Activated gamma-delta T cell treated with anti-CD3 and anti-CD28 coated beads, Interleukin-2, amount 50 U/mL, for 16 hours (primary cell): Measurements from ENCODE around the gene METAP1D.
"Not testable (repeated sequence)": the region's sequence is repeated elsewhere in the genome, so short reads cannot be mapped to it uniquely, and the experiment has no call there.

Experiments
- DNase-seq: peaks from one replicate; pipeline ENCODE4 v3.0.0-alpha.2; 2020; ENCODE audit warnings: low read depth

METAP1D gene

GRCh38 chr2:171999604-172000469 lies at the start of gene METAP1D:
TSS of gene METAP1D (plus strand) at chr2:171999953. CDS start at chr2:171999970, 17 bp downstream.
- DNase-seq, result peak; percentile 75

DNA sequence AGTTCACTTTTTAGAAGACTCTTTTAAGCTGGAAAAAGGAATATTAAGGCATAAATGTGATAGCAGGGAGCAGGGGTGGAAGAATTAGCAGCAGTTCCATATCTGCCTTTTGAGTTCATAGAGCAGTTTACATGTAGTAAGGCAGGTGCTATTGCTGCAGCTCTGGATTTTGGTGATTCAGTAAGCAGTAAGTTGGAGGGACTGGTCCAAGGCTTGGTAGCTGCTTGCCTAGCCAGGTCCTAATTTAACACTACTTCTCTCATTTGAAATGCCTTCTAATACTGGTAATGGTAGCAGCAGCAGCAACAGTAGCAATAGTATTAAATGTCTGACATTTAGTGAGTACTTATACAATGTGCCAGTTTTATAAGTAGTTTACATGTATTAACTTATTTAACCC lies 47.5 kb upstream of the METAP1D start:
- no peak for DNase-seq

GRCh38 chr2:171952748-171953147 lies 47.0 kb upstream of the METAP1D start:
- DNase-seq, result no peak

DNA sequence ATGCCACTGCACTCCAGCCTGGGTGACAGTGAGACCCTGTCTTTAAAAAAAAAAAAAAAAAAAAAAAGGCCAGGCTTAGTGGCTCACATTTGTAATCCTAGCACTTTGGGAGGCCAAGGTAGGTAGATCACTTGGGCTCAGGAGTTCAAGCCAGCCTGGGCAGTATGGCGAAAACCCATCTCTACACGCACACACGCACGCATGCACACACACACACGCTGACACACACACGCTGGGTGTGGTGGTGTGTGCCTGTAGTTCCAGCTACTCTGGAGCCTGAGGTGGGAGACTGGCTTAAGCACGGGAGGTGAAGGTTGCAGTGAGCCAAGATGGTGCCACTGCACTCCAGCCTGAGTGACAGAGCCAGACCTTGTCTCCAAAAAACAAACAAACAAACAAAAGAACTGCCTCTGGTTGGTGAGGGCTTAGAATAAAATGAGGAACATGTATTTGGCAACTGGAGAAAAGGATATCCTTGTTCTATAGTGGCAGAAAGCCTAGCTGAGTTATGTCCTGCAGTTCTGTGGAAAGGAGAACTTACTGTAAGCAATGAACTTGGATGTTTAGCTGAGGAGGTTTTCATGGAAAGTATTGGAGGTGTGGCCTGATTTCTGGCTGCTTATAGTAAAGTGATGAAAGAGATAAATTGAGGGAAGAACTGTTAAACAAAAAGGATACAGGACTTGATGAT lies 43.5 kb upstream of the METAP1D start:
- DNase-seq, result no peak

- no peak for DNase-seq
These were observed 42.7 kb upstream of the METAP1D start for GRCh38 chr2:171957061-171957460.

- DNase-seq, result no peak
These were observed 41.3 kb upstream of the METAP1D start for GRCh38 chr2:171958475-171958874.

GRCh38 chr2:171959998-171960397 lies 39.8 kb upstream of the METAP1D start:
- DNase-seq, result no peak

GRCh38 chr2:171960570-171960969 lies 39.2 kb upstream of the METAP1D start:
- DNase-seq, result no peak

- no peak for DNase-seq
These were observed 36.6 kb upstream of the METAP1D start for GRCh38 chr2:171963198-171963597.

GRCh38 chr2:171964308-171964707 lies 35.4 kb upstream of the METAP1D start:
- DNase-seq, result no peak

DNA sequence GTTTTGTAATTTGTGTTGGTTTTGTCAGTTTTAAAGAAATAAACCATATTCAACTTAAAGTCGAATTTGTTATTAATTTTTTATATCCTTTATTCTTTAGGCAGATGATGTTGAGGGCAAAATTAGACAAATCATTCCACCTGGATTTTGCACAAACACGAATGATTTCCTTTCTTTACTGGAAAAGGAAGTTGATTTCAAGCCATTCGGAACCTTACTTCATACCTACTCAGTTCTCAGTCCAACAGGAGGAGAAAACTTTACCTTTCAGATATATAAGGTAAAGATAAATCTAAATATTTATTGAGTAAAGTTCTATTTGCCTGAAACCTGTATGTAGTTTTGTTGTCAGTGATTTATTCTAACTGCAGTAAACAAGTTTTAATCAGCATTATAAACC lies 34.5 kb upstream of the METAP1D start:
- DNase-seq, result no peak

DNA sequence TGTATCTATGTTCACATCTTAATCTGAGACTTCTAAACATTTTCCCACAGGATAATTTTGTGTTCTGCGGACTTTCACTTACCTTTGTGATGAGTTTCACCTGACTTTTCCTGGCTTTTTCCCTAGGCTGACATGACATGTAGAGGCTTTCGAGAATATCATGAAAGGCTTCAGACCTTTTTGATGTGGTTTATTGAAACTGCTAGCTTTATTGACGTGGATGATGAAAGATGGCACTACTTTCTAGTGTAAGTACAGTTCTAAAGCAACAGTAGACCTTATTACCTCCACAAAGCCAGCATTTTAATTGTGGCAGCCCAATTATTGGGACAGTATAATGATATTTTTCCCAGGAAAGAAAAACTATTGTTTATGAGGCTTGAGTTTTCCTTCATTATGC lies 34.1 kb upstream of the METAP1D start:
- DNase-seq, result no peak

- DNase-seq, result no peak
These were observed 33.5 kb upstream of the METAP1D start for GRCh38 chr2:171966235-171966634.

DNA sequence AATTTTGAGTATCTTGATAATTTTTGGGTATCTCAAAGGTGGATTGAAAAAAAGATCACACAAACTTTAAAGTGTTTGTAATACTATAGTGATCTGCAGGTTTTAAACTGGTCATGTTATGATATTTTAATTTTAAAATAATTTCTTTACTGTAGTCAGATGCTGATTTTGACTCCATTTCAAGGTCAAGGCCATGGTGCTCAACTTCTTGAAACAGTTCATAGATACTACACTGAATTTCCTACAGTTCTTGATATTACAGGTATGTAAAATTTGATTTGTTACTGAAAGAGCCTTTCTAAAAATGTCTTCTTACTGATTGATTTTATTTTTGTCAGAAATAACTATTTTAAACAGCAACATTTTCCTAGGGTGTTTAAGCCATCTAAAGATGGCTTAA lies 33.1 kb upstream of the METAP1D start:
- no peak for DNase-seq

- DNase-seq, result no peak
These were observed 31.2 kb upstream of the METAP1D start for GRCh38 chr2:171968509-171968908.

DNA sequence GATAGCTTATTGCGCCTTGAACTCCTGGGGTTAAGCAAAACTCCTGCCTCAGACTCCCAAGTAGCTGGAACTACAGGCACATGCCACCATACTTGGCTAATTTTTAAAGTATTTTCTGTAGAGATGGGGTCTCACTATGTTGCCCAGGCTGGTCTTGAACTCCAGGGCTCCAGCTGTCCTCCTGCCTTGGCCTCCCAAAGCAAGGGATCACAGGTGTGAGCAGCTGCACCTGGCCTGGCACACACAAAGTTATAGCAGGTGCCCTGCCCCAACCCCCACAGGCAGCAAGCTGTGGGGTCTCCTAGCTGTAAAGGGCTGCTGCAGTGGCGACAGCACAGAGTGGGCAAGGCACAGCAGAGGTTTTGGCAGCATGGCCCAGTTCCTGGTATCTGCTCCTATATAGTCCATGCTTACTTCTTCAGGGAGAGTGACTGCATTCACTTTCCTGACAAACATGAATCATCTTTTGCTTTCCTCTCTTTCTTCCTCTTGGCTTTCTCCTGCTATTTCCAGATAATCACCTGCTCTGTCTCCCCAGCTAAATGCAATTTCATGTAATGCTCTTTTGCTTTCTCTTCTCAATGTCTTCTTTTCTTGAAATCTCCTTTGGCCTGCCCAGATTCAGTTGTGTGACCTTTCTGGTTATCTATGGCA lies 27.3 kb upstream of the METAP1D start:
- no peak for DNase-seq

DNA sequence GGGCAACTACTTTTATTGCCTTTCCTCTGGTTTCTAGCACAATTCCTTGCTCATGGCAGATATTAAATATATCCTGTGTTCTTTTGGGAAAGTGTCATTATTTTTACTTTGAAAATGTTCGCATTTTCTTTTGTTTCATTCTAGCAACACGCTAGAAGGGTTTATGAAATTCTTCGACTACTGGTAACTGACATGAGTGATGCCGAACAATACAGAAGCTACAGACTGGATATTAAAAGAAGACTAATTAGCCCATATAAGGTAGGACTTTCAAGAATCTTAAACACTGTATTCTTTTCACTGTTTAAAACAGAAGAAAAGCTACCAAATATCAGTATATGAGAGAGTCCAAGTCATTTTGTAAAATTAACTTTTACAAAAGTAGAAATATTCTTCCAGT lies 20.6 kb upstream of the METAP1D start:
- no peak for DNase-seq

- DNase-seq, result not testable (repeated sequence)
These were observed 15.8 kb upstream of the METAP1D start for GRCh38 chr2:171983924-171984323.

DNA sequence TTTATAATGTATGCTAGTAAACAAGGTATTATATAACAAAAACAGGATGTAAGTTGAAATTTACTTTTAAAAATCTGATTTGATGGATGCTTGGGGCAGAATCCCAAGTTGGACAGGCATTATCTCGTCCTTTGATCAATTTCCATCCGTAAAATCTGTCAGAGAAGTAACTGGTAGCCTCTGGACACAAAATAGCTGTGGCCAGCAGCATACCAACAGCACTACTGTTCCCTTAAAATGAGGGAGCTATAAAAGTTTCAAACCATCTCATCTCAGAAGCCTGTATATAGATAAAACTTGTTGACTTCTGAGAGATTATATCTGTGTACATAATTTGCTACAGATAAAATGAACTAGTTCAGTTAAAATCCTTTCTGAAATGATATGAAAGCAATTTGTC lies 14.7 kb upstream of the METAP1D start:
- DNase-seq, result no peak

GRCh38 chr2:171986778-171987177 lies 13.0 kb upstream of the METAP1D start:
- DNase-seq, result no peak

DNA sequence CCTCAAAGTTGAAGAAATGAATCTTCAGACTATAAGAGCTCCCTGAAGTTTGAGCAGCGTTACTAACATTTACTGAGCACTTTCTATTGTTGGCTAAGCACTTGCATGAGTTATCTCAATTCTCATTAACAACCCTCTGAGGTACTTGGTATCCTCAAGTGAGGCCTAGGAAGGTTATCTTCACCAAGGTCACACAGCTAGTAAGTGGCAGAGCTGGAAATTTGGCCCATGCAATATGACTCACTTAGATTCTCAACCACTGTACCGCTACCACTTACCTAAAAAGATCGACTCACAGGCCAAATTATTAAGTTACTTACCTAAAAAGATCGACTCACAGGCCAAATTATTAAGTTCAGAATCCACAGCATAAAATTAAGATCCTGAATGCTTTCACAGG lies 8.7 kb upstream of the METAP1D start:
- no peak for DNase-seq

- no peak for DNase-seq
These were observed 4.2 kb upstream of the METAP1D start for GRCh38 chr2:171995586-171995985.

DNA sequence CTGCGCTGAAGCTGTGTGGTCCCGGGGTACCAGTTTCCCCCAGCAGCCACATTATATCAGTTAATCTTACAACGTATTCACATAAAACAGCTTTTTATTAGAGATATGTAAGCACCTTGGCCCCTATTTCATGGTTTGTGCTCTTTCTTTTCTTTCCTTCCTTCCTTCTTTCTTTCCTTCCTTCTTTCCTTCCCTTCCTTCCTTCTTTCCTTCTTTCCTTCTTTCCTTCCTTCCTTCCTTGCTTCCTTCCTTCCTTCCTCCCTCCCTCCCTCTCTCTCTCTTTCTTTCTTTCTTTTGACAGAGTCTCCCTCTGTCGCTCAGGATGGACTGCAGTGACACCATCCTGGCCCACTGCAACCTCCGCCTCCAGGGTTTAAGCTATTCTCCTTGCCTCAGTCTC lies 3.7 kb upstream of the METAP1D start:
- no peak for DNase-seq
